ENCODE data around the gene KCNQ1. TPM values are rescaled to one million over a fixed set of nuclear protein-coding genes. Genes with fewer than 3 reads are reported as not detected.

The KCNQ1 gene
- total RNA-seq, 1 donor from 2014 or later: 2.6 TPM

DNA sequence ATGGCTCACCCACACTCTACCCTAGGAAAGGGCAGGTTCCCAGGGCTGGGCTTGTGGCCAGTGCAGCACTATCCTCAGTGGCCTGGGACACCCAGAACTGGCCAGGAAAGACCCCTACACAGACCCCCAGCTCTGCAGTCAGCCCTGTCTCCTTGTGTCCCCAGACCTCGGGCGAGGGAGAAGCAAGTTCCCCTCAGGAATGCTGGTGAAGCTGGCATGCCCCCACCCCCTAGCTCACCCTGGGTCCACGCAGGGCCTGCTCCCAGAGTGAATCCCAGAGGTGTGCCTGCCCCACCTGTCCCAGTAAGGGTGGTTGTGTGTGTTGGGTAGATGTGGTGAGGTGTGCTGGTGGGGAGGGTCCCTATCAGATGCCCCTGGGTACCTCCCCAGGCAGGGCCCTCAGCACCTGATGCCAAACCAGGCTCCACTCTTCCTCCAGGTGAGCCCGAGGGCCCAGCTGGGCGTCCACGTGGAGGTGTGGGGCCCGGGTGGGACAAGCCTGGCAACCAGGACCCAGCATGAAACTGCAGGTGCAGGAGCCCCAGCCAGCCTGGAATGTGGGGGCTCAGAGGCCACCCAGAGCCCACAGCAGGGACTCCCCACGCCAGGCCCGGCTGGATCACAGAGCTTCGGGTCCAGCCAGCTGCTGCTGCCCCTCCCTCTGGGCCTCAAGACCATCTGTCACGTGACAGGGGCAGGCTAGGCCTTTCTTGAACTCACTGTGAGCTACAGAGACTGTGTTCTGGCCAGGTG, 303.4 kb downstream of the KCNQ1 start:
- no peak overlapping the region for H3K4me3 ChIP-seq (ENCODE audit: low read length in 3 of 3)
- no peak overlapping the region for H3K27ac ChIP-seq (ENCODE audit: low read depth, low read length)
- H3K9me3 ChIP-seq (ENCODE audit: control insufficient read depth in 3 of 3, low read length in 3 of 3): no peaks in the 10 kb centered on the region
- peaks cover 3 to 9% (median 4%) of the 10 kb centered on the region in 3 donors for H3K27me3 ChIP-seq (ENCODE audit: control insufficient read depth in 3 of 3, insufficient read depth in 3 of 3, low read length in 3 of 3)
- H3K4me1 ChIP-seq (ENCODE audit: control insufficient read depth in 3 of 3, insufficient read depth in 3 of 3, low read length in 3 of 3): peaks cover 0 to 3% (median 0%) of the 10 kb centered on the region in 3 donors
- H3K36me3 ChIP-seq (ENCODE audit: control insufficient read depth in 3 of 3, insufficient read depth in 3 of 3, low read length in 3 of 3): no peaks in the 10 kb centered on the region
- no peak overlapping the region for H3K9ac ChIP-seq (ENCODE audit: low read depth in 1 of 3, low read length in 3 of 3)

DNA sequence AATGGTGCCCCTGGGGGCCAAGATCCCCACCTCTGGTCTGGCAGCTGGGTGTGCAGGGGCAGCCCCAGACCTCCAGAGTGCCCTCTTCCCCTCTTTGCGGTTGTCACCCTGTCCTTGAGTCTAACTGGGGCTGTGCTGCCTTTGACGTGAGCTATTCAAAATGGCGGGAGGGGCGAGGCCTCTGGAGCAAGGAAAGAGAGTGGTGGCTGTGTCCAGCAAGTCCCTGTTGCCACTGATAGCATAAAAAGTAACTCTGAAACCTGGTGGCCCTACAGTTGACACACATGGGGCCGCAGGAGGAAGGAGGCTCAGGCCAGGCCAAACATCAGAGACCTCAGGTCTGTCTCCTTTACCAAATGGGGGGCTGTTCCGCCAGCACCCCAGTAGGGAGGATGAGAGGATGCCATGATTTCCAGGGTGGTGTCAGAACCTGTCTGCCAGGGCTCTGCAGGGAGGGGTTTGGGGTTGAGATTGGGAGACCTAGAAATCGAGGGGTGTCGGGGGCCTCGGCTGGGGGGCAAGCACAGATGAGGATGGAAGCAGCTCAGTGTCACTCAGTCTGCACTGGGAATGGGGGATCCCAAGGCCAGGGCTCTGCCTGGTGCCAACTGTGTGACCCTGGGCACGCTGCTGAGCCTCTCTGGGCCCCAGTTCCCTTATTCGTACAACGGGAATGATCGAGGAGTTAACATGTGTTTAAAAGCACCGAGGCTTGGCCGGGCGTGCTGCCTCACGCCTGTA, 304.2 kb downstream of the KCNQ1 start:
- no peak overlapping the region for H3K4me3 ChIP-seq (ENCODE audit: low read length in 3 of 3)
- no peaks in the 10 kb centered on the region for H3K36me3 ChIP-seq (ENCODE audit: control insufficient read depth in 3 of 3, insufficient read depth in 3 of 3, low read length in 3 of 3)
- no peak overlapping the region for H3K27ac ChIP-seq (ENCODE audit: low read depth, low read length)
- peaks cover 3 to 12% (median 4%) of the 10 kb centered on the region in 3 donors for H3K27me3 ChIP-seq (ENCODE audit: control insufficient read depth in 3 of 3, insufficient read depth in 3 of 3, low read length in 3 of 3)
- peaks cover 0 to 3% (median 0%) of the 10 kb centered on the region in 3 donors for H3K4me1 ChIP-seq (ENCODE audit: control insufficient read depth in 3 of 3, insufficient read depth in 3 of 3, low read length in 3 of 3)
- peaks cover 0 to 1% (median 0%) of the 10 kb centered on the region in 3 donors for H3K9me3 ChIP-seq (ENCODE audit: control insufficient read depth in 3 of 3, low read length in 3 of 3)
- no peak overlapping the region for H3K9ac ChIP-seq (ENCODE audit: low read depth in 1 of 3, low read length in 3 of 3)

DNA sequence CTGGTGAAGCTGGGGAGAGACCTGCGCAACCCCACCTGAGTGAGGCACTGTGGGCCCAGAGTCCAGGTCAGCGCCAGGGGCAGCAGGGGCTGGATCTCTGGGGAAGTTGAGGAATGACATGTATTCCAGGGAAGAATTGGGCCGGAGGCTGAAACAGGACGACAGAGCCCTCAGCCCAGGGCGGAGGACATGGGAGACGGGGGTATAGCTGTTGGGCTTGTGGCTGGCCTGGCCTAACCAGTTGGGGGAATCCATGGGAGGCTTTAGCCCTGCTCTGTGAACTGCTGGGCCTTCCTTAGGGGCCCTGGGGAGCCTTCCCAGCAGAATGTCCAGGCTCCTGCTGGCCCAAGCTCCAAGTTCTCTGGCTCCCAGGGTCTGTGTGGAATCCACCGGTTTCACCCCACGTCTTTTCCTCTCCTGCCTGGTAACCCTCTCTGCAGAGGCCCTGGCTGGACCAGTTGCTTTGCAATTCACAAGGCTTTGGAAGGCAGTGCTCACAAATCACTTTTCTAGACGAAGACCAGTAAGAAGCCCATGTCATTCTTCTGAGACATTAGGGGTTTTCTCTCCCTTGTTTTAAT, 305.4 kb downstream of the KCNQ1 start:
- no peaks in the 10 kb centered on the region for H3K4me1 ChIP-seq (ENCODE audit: control insufficient read depth in 3 of 3, insufficient read depth in 3 of 3, low read length in 3 of 3)
- H3K27me3 ChIP-seq (ENCODE audit: control insufficient read depth in 3 of 3, insufficient read depth in 3 of 3, low read length in 3 of 3): peaks cover 3 to 12% (median 4%) of the 10 kb centered on the region in 3 donors
- H3K4me3 ChIP-seq (ENCODE audit: low read length in 3 of 3): no peak overlapping the region
- no peak overlapping the region for H3K27ac ChIP-seq (ENCODE audit: low read depth, low read length)
- H3K9me3 ChIP-seq (ENCODE audit: control insufficient read depth in 3 of 3, low read length in 3 of 3): peaks cover 0 to 3% (median 0%) of the 10 kb centered on the region in 3 donors
- no peaks in the 10 kb centered on the region for H3K36me3 ChIP-seq (ENCODE audit: control insufficient read depth in 3 of 3, insufficient read depth in 3 of 3, low read length in 3 of 3)
- H3K9ac ChIP-seq (ENCODE audit: low read depth in 1 of 3, low read length in 3 of 3): no peak overlapping the region

DNA sequence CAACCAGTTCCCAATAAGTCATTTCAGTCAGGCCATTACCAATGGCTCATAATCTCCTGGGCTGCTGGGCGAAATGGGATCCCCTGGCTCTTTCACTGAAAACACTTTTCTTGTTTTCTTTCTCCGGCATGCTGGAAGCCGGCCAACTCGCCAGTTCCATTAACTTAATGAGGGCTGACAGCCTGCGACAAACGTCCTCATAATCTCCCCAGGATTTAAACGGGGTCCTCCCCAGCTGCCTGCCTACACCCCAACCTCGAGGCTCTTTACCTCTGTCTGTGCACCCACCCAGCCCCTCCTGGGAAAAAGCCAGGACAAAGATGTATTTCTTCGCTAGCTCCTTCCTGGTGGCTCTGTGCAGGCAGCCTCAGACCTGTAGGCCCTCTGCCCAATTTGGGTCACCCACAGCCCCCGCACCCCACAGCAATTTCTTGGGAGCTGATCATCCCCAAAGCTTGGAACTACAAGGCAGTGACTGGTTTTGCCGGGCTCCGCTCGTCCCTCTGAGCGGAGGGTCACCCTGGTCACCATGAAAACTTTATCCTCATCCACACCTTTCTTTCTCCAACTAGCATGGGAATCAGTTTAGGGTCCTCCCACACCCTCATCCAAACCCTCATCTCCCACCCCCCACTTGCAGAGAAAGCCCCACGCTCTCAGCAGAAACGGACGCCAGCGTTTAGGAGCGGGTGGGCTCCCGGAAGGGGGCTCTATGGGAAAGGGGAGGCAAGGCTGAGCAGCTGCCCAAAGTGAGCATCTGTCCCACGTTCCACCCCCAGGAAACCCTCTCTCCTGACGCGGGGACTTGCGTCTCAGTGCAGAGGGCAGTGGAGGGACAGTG, 306.1 kb downstream of the KCNQ1 start:
- H3K27ac ChIP-seq (ENCODE audit: low read depth, low read length): no peak overlapping the region
- H3K4me1 ChIP-seq (ENCODE audit: control insufficient read depth in 3 of 3, insufficient read depth in 3 of 3, low read length in 3 of 3): no peaks in the 10 kb centered on the region
- peaks cover 3 to 12% (median 4%) of the 10 kb centered on the region in 3 donors for H3K27me3 ChIP-seq (ENCODE audit: control insufficient read depth in 3 of 3, insufficient read depth in 3 of 3, low read length in 3 of 3)
- no peak overlapping the region for H3K9ac ChIP-seq (ENCODE audit: low read depth in 1 of 3, low read length in 3 of 3)
- H3K36me3 ChIP-seq (ENCODE audit: control insufficient read depth in 3 of 3, insufficient read depth in 3 of 3, low read length in 3 of 3): no peaks in the 10 kb centered on the region
- H3K9me3 ChIP-seq (ENCODE audit: control insufficient read depth in 3 of 3, low read length in 3 of 3): peaks cover 0 to 3% (median 0%) of the 10 kb centered on the region in 3 donors
- H3K4me3 ChIP-seq (ENCODE audit: low read length in 3 of 3): no peak overlapping the region

DNA sequence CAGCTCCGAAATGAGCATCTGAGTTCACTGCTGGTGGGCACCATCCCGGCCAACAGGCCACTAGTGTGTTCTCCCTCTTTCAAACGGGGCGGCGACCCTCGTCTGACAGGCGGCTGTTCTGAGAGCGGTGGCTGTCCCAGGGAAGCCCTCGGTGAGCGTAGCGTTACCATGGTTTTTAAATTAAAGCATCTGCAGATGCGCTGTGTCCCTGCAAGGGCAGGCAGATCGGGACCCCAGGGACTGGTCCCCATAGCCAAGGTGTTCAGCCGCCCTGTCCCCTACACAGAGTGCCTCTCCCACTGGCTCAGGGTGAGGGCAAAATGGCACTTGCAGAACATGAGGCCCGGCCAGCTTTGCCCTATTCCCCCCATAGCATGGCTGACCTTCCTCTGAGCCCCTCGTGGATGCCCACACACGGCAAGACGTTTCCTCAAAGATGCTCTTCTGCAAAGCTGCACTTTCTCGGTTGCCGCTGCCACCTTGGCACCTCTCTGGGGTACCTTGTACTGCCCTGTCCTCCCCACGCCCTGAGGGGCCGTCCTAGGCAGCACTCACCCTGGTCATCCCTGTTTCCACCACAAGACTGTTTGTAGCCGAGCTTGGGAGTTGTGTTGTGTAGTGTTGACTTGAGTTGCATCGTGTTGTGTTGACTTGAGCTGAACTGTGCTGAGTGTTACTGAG, 306.9 kb downstream of the KCNQ1 start:
- peaks cover 0 to 3% (median 0%) of the 10 kb centered on the region in 3 donors for H3K9me3 ChIP-seq (ENCODE audit: control insufficient read depth in 3 of 3, low read length in 3 of 3)
- H3K4me3 ChIP-seq (ENCODE audit: low read length in 3 of 3): no peak overlapping the region
- H3K9ac ChIP-seq (ENCODE audit: low read depth in 1 of 3, low read length in 3 of 3): no peak overlapping the region
- peaks cover 3 to 12% (median 4%) of the 10 kb centered on the region in 3 donors for H3K27me3 ChIP-seq (ENCODE audit: control insufficient read depth in 3 of 3, insufficient read depth in 3 of 3, low read length in 3 of 3)
- H3K36me3 ChIP-seq (ENCODE audit: control insufficient read depth in 3 of 3, insufficient read depth in 3 of 3, low read length in 3 of 3): no peaks in the 10 kb centered on the region
- no peaks in the 10 kb centered on the region for H3K4me1 ChIP-seq (ENCODE audit: control insufficient read depth in 3 of 3, insufficient read depth in 3 of 3, low read length in 3 of 3)
- no peak overlapping the region for H3K27ac ChIP-seq (ENCODE audit: low read depth, low read length)

DNA sequence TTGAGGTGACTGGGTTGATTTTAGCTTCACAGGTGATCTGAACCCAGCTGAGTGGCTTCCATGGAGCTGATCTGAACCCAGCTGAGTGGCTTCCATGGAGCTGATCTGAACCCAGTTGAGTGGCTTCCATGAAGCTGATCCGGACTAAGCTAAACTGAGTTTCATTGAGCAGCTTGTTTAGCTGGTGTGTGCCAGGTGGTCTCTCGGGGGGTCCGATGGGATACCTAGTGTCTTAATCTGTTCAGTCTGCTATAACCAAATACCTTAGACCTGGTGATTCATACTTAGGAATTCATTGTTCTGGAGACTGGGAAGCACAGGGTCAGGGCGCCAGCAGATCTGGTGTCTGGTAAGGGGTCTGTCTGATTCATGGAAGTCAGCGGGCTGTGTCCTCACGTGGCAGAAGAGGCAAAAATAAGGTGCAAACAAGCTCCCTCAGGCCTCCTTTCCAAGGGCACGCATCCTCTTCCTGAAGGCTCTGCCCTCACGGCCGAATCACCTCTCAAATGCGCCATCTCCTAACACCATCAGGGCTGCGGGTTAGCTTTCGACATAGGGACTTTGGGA, 307.5 kb downstream of the KCNQ1 start:
- H3K27me3 ChIP-seq (ENCODE audit: control insufficient read depth in 3 of 3, insufficient read depth in 3 of 3, low read length in 3 of 3): peaks cover 3 to 12% (median 4%) of the 10 kb centered on the region in 3 donors
- no peak overlapping the region for H3K27ac ChIP-seq (ENCODE audit: low read depth, low read length)
- H3K4me1 ChIP-seq (ENCODE audit: control insufficient read depth in 3 of 3, insufficient read depth in 3 of 3, low read length in 3 of 3): no peaks in the 10 kb centered on the region
- peaks cover 0 to 3% (median under 1%) of the 10 kb centered on the region in 3 donors for H3K9me3 ChIP-seq (ENCODE audit: control insufficient read depth in 3 of 3, low read length in 3 of 3)
- H3K36me3 ChIP-seq (ENCODE audit: control insufficient read depth in 3 of 3, insufficient read depth in 3 of 3, low read length in 3 of 3): no peaks in the 10 kb centered on the region
- H3K9ac ChIP-seq (ENCODE audit: low read depth in 1 of 3, low read length in 3 of 3): no peak overlapping the region
- no peak overlapping the region for H3K4me3 ChIP-seq (ENCODE audit: low read length in 3 of 3)

DNA sequence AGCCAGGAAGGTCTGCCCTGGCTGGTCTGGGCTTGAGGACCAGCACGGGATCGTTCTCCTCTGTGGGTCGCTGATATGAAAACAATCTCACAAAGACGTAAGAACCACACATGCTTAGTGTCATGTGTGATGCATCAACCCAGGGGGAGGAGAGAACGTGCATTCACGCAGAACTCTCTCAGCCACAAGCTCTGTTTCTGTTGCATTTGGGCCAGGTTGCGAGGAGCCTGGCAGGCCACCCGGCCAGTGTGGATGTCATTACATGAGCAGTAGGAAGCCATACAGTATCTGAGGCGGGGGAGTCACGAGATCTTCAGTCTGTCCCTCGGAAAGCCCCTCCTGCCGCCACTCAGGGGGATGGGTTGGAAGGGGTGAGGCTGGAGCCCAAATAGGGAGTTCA, 308.1 kb downstream of the KCNQ1 start:
- peaks cover 0 to 4% (median 3%) of the 10 kb centered on the region in 3 donors for H3K9me3 ChIP-seq (ENCODE audit: control insufficient read depth in 3 of 3, low read length in 3 of 3)
- H3K27me3 ChIP-seq (ENCODE audit: control insufficient read depth in 3 of 3, insufficient read depth in 3 of 3, low read length in 3 of 3): peaks cover 3 to 12% (median 4%) of the 10 kb centered on the region in 3 donors
- H3K9ac ChIP-seq (ENCODE audit: low read depth in 1 of 3, low read length in 3 of 3): no peak overlapping the region
- H3K36me3 ChIP-seq (ENCODE audit: control insufficient read depth in 3 of 3, insufficient read depth in 3 of 3, low read length in 3 of 3): no peaks in the 10 kb centered on the region
- H3K4me3 ChIP-seq (ENCODE audit: low read length in 3 of 3): no peak overlapping the region
- no peak overlapping the region for H3K27ac ChIP-seq (ENCODE audit: low read depth, low read length)
- H3K4me1 ChIP-seq (ENCODE audit: control insufficient read depth in 3 of 3, insufficient read depth in 3 of 3, low read length in 3 of 3): no peaks in the 10 kb centered on the region

DNA sequence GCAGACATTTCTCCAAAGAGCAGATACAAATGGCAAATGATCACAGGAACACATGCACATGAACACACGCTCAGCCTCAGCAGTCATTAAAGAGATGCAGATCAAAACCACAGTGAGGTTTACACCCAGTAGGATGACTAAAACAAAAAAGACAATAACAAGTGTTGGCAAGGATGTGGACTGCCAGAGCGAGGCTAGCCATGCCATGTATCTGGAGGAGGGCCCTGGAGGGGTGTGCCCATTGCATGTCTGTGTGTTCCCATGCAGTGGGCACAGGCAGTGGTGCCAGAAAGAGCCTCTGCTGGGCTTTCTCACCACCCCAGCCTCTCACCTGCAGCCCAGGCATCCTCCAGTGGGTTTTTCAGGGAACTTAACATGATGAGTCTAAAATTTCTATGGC, 309.2 kb downstream of the KCNQ1 start:
- Histone ChIP-seq H3K4me1 (ENCODE audit: control insufficient read depth in 3 of 3, insufficient read depth in 3 of 3, low read length in 3 of 3) (no peaks in the 10 kb centered on the region), H3K9ac (ENCODE audit: low read depth in 1 of 3, low read length in 3 of 3) (no peak overlapping the region), H3K27me3 (ENCODE audit: control insufficient read depth in 3 of 3, insufficient read depth in 3 of 3, low read length in 3 of 3) (peaks cover 3 to 12% (median 4%) of the 10 kb centered on the region in 3 donors), H3K4me3 (ENCODE audit: low read length in 3 of 3) (no peak overlapping the region), H3K9me3 (ENCODE audit: control insufficient read depth in 3 of 3, low read length in 3 of 3) (peaks cover 0 to 4% (median 3%) of the 10 kb centered on the region in 3 donors), H3K27ac (ENCODE audit: low read depth, low read length) (no peak overlapping the region), H3K36me3 (ENCODE audit: control insufficient read depth in 3 of 3, insufficient read depth in 3 of 3, low read length in 3 of 3) (no peaks in the 10 kb centered on the region)

DNA sequence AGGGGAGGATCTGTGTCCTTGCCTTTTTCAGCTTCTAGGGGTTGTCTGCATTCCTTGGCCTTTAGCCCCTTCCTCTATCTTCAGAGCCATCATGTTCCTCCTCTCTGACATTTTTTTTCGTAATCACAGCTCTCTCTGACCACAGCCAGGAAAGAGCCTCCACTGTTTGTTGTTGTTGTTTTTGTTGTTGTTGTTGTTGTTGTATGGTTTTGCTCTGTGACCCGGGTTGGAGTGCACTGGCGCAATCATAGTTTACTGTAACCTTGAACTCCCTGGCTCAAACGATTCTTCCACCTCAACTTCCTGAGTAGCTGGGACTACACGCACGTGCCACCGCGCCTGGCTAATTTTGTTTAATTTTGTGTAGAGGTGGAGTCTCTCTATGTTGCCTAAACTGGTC, 310.3 kb downstream of the KCNQ1 start:
- peaks cover 3 to 12% (median 4%) of the 10 kb centered on the region in 3 donors for H3K27me3 ChIP-seq (ENCODE audit: control insufficient read depth in 3 of 3, insufficient read depth in 3 of 3, low read length in 3 of 3)
- no peak overlapping the region for H3K4me3 ChIP-seq (ENCODE audit: low read length in 3 of 3)
- no peak overlapping the region for H3K9ac ChIP-seq (ENCODE audit: low read depth in 1 of 3, low read length in 3 of 3)
- H3K4me1 ChIP-seq (ENCODE audit: control insufficient read depth in 3 of 3, insufficient read depth in 3 of 3, low read length in 3 of 3): no peaks in the 10 kb centered on the region
- H3K27ac ChIP-seq (ENCODE audit: low read depth, low read length): no peak overlapping the region
- H3K9me3 ChIP-seq (ENCODE audit: control insufficient read depth in 3 of 3, low read length in 3 of 3): peaks cover 0 to 4% (median 3%) of the 10 kb centered on the region in 3 donors
- H3K36me3 ChIP-seq (ENCODE audit: control insufficient read depth in 3 of 3, insufficient read depth in 3 of 3, low read length in 3 of 3): no peaks in the 10 kb centered on the region

Data from skeletal muscle tissue (tissue), 4 donors.